Measurements from ENCODE around the gene BRD7. TPM values are rescaled to one million over a fixed set of nuclear protein-coding genes. Genes with fewer than 3 reads are reported as not detected.

Gene BRD7
- total RNA-seq, 1 experiment from 2014 or later = 40.0 TPM

DNA sequence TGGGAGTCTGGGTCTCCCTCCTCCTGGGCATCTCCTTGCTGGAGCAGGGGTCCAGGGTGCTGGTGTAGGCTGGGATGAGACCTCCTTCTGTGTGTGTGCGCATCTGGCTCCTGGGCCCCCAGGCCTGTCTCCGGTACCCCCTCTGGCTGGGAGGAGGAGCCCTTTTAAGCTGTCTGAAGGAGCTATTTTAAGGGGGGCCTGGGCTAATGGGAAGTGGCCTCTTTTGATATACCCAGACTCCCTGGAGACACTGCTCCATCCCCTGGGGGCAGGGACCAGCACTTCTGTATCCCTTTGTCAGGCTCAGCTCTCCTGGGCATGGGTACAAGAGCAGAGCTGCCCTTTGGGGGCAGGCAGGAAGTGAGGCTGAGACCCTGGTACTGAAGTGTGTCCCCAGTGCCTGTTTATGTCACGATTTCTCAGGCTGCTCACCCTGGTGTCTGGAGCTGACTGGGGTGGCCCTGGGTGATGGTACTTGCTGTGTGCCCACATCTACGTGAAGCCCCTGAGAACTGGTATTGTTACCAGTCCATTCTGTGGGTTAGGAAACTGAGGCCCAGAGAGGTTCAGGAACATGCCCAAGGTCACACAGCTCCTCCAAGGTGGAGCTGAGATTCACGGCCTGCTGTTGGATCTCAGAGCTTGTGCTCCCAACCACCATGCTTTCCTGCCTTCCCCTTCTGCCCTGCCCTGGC lies 96.0 kb downstream of the BRD7 start:
- POLR2A ChIA-PET (ENCODE audit: unreplicated experiment) = no interaction called here
- no peaks in the 10 kb centered on the region for H3K9me2 ChIP-seq (replicated peaks; ENCODE audit: low read length)
- no peak overlapping the region for H3K4me2 ChIP-seq (ENCODE audit: low read length)
- BruUV-seq (replicated peaks) = no TSS peak
- no peak overlapping the region for H3K4me3 ChIP-seq (ENCODE audit: low read length)
- H3F3A ChIP-seq (ENCODE audit: low read length, unreplicated experiment) = no peaks in the 10 kb centered on the region
- CTCF ChIA-PET = no interaction called here
- no peaks in the 10 kb centered on the region for H3K27me3 ChIP-seq (ENCODE audit: low read length)
- H3K36me3 ChIP-seq (ENCODE audit: low read depth, low read length) = no peaks in the 10 kb centered on the region
- no peaks in the 10 kb centered on the region for H3K79me2 ChIP-seq (ENCODE audit: low read length)
- H3K27ac ChIP-seq (ENCODE audit: low read length) = no peak overlapping the region
- intact Hi-C loops (cut with micrococcal nuclease) = no loop called here
- no peaks in the 10 kb centered on the region for H3K9me3 ChIP-seq (ENCODE audit: low read length)
- ATAC-seq (no peak), DNase-seq (no peak)
- H3K4me1 ChIP-seq (ENCODE audit: insufficient read depth, low read length) = no peaks in the 10 kb centered on the region
- no peak overlapping the region for H2AFZ ChIP-seq (ENCODE audit: low read length)
- H4K20me1 ChIP-seq (ENCODE audit: low read length) = no peaks in the 10 kb centered on the region
- TF ChIP-seq EZH2phosphoT487 (IDR thresholded peaks at IDR 0.05; ENCODE audit: borderline replicate concordance, low read length) = no peak
- TF ChIP-seq, protein P1, sequence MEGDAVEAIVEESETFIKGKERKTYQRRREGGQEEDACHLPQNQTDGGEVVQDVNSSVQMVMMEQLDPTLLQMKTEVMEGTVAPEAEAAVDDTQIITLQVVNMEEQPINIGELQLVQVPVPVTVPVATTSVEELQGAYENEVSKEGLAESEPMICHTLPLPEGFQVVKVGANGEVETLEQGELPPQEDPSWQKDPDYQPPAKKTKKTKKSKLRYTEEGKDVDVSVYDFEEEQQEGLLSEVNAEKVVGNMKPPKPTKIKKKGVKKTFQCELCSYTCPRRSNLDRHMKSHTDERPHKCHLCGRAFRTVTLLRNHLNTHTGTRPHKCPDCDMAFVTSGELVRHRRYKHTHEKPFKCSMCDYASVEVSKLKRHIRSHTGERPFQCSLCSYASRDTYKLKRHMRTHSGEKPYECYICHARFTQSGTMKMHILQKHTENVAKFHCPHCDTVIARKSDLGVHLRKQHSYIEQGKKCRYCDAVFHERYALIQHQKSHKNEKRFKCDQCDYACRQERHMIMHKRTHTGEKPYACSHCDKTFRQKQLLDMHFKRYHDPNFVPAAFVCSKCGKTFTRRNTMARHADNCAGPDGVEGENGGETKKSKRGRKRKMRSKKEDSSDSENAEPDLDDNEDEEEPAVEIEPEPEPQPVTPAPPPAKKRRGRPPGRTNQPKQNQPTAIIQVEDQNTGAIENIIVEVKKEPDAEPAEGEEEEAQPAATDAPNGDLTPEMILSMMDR (conservative IDR thresholded peaks at IDR 0.05; ENCODE audit: low read depth, low read length) = no peak
- no peak for TF ChIP-seq EZH2 (IDR thresholded peaks at IDR 0.05; ENCODE audit: low read length, unreplicated experiment)
- H3K9ac ChIP-seq (ENCODE audit: low read length) = no peak overlapping the region

DNA sequence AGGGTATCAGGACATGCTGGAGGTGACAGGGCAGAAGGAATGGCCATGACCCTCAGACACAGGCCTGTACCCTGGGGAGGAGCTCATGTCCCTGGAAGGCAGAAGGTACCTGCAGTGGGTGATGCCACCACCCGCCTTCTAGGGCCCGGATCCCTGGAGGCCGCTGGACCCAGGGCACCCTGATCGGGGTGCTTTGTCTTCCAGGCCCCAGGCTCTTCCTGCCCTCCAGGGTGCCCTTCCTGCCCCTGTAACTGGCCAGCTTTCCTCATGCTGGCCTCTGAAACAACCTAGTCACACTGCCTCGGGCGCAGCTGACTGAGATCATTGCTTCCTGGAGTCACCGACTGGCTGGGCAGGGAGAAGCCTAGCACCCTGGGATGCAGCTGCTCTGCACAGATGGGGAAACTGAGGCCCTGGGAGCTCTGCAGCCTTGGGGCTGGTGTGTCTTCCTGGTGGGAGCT lies 96.6 kb downstream of the BRD7 start:
- no peak overlapping the region for H3K4me3 ChIP-seq (ENCODE audit: low read length)
- intact Hi-C loops (cut with micrococcal nuclease) = no loop called here
- no peak overlapping the region for H2AFZ ChIP-seq (ENCODE audit: low read length)
- ChIA-PET POLR2A (ENCODE audit: unreplicated experiment) (no interaction called here), CTCF (no interaction called here)
- no peak overlapping the region for H3K27ac ChIP-seq (ENCODE audit: low read length)
- no peak overlapping the region for H3K9ac ChIP-seq (ENCODE audit: low read length)
- no peaks in the 10 kb centered on the region for H3F3A ChIP-seq (ENCODE audit: low read length, unreplicated experiment)
- no peaks in the 10 kb centered on the region for H3K79me2 ChIP-seq (ENCODE audit: low read length)
- no TSS peak for BruUV-seq (replicated peaks)
- no peak for TF ChIP-seq EZH2phosphoT487 (IDR thresholded peaks at IDR 0.05; ENCODE audit: borderline replicate concordance, low read length)
- TF ChIP-seq EZH2 (IDR thresholded peaks at IDR 0.05; ENCODE audit: low read length, unreplicated experiment) = no peak
- TF ChIP-seq, protein P1 (conservative IDR thresholded peaks at IDR 0.05; ENCODE audit: low read depth, low read length) = no peak
- no peaks in the 10 kb centered on the region for H3K36me3 ChIP-seq (ENCODE audit: low read depth, low read length)
- H3K9me2 ChIP-seq (replicated peaks; ENCODE audit: low read length) = no peaks in the 10 kb centered on the region
- H3K9me3 ChIP-seq (ENCODE audit: low read length) = no peaks in the 10 kb centered on the region
- ATAC-seq (no peak), DNase-seq (no peak)
- no peak overlapping the region for H3K4me2 ChIP-seq (ENCODE audit: low read length)
- no peaks in the 10 kb centered on the region for H3K27me3 ChIP-seq (ENCODE audit: low read length)
- no peaks in the 10 kb centered on the region for H4K20me1 ChIP-seq (ENCODE audit: low read length)
- H3K4me1 ChIP-seq (ENCODE audit: insufficient read depth, low read length) = no peaks in the 10 kb centered on the region

All from PC-3 (cell line).